HPDE6-E6E7 (cell line): ENCODE results near the gene TRIM31.
"Not testable (repeated sequence)": the region's sequence is repeated elsewhere in the genome, so short reads cannot be mapped to it uniquely, and the experiment has no call there.

Experiments
- DNase-seq: peaks from one replicate; pipeline ENCODE4 v3.0.0; 2011; ENCODE audit warnings: missing footprints; ENCODE audit errors: extremely low spot score

TRIM31 gene

DNA sequence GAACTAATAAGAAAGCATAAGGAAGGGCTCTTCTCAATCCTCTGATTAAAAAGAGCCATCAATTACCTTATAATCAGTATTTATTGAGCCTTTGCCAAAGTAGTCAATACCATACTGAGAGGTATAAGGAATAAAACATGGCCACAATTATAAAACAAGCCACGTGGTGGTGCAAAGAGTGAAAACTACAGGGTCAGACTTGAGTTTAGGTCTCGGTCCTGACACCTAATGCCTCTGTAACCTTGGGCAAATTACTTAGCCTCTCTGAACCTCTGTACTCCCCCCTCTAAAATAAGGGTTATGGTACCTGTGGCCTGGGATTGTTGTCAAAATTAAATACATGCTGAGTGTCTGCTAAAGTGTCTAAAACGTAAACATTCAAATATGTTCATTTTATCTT is 36.3 kb upstream of the TRIM31 start:
- no peak for DNase-seq

DNA sequence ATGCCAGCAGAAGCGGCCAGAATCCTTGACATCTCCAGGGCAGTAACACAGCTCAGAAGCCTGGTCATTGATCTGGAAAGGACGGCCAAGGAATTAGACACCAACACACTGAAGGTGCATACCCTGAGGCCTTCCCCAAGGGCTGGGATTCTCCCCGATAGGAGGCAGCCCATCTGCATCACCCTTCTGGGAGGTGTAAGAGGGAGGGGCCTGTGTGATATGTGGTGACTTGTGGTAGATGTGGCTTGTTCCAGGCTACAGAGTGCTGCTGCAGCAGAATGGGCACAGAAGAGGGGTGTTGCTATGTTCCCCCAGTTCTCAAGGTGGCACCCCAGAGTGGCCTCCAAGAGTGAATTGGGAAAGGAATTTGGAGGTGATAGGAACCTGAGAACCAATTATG is 34.2 kb upstream of the TRIM31 start:
- no peak for DNase-seq

DNA sequence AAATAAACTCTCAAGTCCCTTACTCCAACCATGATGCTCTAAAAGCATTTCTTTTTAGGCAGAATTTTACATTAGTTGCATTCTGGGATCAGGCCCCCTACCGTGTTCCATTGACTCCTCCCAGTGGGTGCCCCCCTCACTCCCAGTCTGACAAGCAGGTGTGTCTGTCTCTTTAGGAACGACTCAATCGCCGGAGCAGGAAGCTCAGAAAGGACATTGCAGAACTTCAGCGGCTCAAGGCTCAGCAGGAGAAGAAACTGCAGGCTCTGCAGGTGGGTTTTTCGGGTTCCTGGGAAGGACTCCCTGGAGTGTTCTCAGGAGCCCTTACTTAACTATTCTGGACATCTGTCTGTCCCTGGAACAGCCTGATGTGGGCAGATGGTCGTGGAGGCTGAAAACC is 32.9 kb upstream of the TRIM31 start:
- DNase-seq: no peak

DNA sequence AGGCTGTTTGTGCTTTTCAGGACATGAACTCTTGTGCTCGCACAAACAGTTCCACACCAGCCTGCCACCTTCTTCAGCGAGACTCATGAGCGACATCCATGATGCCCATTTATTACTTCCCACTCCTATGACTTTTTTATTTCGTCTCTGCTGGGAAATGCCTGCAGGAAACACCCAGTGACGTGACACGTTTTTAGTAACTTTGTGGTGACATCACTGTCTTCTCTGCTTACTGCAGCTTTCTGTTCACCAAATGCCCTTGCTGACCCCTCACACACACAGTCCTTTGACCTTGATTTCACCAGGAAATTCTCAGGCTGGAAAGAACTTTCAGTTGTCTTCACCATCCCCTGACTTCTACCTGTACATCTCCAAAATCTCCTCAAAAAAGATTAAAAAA is 31.9 kb upstream of the TRIM31 start:
- no peak for DNase-seq

DNA sequence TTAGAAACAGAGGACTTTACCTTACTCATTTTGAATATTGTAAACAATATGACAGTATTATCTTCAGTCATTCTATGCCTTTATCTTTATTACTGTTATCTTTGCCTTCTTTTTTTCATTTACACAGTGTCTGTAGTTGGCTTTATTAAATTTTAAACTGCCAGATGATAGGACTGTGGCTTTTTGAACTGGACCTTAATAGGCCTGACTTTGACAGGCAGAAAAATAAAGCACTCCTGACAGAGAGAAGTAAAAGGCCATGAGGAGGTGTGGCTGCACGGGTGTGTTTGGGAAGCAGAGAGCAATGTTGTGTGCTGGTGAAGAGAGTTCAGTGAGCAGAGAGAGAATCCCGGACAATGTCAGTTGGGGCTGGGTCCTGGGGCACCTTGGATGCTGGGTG is 30.9 kb upstream of the TRIM31 start:
- DNase-seq: no peak

DNA sequence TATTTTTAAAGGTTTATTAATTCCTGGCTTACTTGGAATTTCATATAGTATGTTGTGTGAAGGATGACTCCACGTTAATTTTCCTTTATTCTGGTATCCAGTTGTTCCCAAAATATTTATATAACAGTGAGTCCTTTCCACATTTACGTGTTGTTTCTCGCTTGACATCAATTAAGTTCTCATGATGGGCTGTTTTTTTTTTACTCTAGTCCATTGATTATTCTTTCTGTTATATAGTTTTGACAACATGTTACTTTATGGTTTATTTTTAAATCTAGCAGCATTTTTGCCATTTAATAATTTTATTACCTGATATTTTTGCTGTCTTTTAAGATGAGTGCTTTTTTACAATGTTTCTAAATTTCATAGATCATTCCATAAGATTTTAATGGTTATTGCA is 29.8 kb upstream of the TRIM31 start:
- no peak for DNase-seq

DNA sequence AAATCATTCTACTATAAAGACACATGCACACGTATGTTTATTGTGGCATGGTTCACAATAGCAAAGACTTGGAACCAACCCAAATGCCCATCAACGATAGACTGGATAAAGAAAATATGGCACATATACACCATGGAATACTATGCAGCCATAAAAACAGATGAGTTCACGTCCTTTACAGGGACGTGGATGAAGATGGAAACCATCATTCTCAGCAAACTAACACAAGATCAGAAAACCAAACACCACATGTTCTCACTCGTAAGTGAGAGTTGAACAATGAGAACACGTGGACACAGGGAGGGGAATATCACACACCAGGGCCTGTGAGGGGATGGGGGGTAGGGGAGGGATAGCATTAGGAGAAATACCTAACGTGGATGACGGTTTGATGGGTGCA is 27.4 kb upstream of the TRIM31 start:
- DNase-seq: not testable (repeated sequence)

DNA sequence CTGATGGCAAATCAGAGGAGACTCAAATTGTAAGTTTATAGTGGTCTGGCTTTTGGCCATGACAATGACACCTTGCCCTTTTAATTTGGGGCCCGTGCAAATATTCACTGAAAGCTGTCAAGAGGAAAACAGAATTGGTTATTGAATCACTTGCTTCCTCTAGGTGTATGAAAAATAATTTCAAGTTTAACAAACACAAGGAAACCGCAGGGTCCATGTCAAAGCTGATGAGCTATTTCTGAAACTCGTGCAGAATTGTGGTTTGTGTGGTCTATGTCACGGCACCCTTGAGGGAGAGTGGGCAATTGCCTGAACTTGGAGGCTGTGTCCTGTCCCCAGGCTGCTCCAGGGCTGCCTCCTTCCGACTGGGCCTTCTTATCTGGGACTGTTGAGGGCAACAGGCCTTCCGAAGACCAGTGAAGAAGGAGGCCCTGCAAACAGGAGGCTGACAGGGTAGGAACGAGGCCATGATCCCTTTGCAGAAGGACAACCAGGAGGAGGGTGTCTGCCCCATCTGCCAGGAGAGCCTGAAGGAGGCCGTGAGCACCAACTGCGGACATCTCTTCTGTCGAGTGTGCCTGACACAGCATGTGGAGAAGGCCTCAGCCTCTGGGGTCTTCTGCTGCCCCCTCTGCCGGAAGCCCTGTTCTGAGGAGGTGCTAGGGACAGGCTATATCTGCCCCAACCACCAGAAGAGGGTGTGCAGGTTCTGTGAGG is 23.8 kb upstream of the TRIM31 start:
- DNase-seq: no peak

DNA sequence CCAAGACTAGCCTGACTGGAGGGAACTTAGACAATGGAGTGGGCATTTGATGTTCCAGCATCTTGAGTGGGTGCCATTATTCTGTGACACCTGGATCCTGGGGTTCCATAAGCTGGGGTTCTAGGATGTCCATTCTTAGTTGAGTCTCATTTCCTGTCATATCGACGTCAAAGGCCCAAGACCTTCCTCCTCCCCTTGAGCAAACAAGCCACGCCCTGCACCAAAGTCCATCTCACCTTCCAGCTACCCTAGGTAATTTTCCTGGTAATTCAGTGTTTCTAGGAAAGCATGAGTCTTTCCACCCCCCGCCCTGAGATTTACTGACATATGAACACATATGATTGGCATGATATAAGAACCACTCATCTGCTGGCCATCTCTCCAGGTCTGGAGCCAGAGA is 22.9 kb upstream of the TRIM31 start, which contains the start of gene TRIM40:
TSS of gene TRIM40 (plus strand) at position 384 of the 400 bp plus-strand sequence. CDS start 897 bp downstream, outside the sequence.
- DNase-seq: no peak

DNA sequence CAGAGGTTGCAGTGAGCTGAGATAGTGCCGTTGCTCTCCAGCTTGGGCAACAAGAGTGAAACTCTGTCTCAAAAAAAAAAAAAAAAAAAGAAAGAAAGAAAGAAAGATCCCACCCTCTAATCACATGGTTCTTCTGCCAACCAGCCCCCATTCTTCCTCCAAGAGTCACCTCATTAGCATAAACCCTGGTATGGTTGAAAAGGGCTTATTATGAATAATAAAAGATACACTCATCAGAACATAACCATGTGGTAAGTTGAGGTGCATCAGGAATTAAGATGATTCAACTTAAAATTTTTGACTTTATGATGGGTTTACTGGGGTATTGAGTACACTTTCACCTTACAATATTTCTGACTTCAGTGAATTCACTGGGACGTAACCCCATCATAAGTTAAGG is 22.3 kb upstream of the TRIM31 start:
- no peak for DNase-seq

DNA sequence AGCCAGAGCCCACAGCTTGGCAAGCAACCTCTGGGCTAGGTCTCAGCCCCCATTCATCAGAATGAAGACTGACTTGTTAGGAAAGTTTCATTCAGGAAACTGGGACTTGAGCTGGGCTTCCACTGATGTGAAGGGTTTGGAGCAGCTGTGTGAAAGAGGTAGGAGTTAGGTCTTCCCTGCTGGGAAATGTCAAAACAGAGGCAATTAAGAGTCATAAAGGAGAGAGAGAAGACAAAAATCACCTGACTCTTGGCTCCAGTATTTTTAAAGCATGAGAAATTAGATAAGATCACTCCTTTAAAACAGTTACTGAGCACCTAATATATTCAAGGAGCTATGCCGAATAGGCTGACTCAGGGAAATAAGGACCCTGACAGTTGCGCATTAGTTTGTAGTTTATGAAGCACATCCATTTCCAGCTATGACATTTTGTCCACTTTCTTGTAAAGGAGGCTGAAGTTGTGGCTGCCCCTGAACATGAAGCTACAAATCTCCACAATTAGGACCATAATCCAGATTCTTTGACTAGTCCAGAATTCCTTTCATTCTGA is 19.1 kb upstream of the TRIM31 start:
- DNase-seq: no peak

DNA sequence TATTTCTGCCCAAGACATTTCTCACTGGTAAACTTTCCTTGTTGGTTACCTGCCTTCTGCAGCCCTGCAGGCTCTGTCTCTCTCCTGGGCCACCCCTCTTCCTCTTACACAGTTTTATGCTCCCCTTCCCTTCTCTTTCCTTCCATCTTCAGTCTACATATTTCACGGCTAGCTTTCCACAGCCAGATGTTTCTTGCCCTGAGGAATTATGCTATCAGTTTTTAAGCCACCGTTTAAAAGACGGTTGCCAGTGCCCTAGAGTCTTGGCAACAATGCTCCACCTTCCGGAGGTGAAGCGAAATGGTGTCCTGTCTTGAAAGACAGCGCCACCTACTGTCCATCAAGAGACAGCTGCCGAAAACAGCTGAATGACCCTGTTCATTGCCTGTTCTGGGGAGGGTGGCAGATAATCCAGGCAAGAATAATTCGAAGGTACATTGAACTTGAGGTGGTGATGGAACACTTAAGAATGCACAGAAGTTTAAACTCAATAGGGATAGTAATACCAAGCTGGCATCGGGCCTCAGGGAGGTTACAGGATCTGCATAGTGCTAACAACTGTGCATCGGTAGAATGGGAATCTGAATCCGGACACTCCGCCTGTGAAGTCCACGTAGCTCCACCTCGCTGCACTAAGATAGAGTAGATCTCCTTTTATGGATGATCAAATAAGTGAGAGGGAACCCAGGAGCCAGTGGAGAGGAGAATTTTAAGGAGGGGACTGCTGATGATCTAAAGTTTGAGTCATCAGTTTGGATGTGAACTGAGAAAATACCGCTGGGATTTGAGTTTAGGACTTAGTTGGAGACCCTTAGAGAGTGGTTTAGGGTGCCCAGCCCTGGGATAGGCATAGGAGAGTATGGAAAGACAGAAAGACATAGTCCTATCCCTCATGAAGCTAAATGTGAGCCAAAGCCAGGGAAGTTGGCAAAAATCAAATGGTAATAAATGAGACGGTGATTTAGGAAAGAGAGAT is 18.3 kb upstream of the TRIM31 start:
- peak; percentile 90 for DNase-seq

DNA sequence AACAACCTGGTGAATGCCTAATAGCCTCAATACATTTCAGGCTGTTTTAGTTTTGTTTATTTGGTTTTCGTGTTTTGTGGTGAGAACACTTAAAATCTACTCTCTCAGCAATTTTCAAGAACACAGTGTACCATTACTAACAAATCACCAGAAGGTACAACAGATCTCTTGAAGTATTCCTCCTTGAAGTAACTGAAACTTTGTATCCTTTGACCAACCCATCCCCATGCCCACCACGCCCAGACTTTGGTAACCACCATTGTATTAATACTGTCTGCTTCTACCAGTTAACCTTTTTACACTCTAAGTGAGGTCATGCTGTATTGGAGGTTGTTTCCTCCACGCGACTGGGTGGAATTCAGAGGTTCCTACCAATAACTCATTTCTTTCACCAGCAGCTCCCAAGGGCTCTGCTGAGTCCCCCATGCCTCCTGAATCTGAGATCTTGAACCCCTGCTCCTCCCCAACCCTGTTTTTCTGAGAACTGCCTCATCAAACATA is 17.3 kb upstream of the TRIM31 start:
- no peak for DNase-seq

DNA sequence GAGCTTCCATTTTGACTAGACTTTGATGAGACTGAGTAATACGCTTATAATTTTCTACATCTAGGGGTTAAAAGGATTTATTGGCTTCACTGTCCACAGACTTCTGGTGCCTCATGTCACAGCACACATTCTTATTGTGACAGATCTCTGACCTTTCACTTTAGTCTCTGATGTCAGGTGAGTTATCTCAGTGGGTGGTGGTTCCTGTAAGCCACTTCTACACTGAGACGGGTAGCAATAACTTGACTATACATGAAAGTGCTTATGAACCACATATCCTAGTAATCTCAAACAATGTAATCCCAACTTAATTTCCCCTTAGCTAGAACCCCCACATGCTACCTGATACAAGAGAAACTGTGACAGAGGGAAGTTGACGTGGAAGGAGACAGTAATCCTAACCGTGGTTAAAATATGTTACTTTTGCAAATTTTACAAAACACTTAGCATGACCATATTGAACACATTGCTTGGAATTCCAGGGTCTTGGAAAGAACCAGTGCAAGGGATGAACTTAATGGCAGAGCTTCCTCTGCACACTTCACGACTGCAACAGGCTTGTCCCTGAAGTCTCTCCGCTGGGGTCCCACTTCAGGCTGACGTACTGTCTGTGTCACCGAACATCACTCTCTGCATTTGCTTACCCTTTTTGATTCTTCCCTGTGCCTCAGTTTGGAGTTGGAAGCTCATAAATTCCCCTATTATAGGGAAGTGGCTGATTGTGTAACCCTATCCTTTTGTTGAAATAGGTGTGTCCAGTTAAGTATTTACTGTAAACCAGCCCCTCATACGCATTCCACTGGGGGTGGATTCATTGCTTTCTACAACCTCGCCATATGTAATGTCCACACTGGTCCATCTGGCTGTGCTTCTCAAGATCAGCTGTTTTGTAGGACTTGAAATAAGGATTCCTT is 16.6 kb upstream of the TRIM31 start:
- no peak for DNase-seq

DNA sequence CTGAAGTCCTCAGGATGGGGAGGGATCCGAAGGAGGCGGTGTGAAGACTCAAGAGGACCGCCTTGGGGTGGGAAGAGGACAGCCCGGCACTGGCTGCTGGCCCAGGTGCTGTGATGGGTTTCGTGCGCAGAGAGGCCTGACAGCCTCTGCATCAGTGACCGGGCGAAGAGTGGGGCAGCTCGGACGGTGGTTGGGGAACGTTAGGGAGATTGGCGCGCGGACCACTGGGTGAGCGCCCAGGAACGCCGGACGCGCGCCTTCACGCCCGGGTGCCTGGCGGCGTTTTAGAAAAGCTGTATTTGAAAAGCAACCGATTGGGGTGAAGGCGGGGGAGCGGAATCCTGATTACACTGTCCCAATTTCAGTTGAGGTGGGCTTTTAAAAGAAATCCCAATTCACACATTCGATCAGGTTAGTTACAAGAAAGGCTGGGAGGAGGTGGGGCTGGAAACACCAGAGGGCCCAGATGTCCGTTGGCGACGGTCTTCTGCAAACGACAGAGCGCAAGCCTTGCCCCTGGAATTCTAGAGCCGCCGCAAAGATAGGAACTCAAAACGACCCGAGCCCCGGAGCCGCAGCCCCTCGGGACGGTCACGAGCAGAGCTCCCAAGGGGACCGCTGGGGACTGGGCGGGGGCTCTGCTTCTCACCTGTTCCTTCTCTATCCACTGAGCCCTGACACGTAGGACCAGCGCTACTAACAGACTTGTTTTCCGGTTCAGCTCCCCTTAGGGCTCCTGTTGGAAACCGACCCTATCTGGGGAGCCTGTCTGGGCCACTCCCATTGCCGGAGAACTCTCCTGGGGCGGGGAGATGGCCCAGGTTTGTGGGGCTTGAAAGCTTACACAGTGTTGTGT is 14.6 kb upstream of the TRIM31 start:
- DNase-seq: no peak

DNA sequence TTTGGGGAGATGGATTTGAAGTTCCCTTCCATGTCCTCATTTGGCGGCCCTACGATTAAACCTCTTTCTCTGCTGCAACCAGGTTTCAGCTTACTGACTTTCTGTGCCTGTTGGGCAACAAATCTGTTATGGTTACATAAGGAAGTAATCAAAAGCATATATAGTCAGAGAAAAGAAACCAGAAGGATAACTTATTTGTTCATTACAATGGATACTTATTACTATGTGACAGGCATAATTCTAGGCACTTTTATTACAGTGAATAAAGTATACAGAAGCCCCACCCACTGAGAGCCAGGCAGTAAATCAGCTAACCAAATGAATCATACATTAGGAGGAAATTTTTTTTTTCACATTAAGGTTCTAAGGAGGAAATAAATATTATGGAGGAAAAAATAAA is 9.6 kb upstream of the TRIM31 start:
- no peak for DNase-seq

DNA sequence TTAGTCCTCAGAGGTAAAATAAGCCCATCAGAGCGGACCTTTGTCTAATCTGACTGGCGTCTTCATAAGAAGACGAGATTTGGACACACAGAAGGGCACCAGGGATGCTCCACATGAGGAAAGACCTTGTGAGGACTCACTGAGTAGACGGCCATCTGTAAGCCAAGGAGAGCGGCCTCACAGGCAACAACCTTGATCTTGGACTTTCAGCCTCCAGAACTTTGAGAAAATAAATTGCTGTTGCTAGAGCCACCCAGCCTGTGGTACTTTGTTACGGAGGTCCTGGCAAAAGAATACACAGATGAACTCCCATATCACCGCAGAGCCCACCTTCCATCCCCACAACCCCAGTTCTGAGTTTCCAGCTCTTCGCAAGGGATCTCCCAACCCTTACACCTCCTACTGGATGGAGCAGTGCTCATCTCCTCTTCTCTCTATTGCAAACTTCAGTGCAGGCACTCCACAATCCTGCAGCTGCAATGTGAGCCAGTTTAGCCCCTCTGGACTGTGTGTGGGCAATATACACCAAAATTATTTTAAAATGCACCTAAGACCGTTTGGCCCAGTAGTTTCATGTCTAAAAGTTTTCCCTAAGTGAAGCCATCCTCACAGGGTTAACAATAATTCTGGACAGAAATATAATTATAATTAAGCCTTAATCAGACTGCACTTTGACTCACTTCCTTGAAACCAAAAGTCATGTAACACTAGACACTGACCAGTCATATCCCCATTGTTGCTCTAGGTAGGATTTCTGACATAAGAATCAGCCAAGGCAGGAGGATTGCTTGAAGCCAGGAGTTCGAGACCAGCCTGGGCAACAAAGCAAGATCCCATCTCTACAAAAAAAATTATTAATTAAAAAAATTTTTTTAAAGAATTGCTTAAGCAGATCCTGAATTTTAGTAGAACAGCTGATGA is 8.8 kb upstream of the TRIM31 start:
- no peak for DNase-seq

DNA sequence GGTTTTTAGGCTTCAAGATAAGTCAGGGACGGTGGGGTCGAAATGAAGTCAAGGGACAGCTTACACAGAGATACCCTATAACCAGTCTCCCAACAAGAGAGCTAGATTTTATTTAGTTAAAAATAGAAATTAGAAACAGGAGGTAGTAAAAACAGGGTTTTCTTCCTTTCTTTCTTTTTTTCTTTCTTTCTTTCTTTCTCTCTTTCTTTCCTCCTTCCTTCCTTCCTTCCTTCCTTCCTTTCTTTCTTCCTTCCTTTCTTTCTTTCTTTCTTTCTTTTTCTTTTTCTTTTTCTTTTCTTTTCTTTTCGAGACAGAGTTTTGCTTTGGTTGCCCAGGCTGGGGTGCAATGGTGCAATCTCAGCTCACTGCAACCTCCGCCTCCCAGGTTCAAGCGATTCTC is 5.8 kb upstream of the TRIM31 start:
- DNase-seq: not testable (repeated sequence)

DNA sequence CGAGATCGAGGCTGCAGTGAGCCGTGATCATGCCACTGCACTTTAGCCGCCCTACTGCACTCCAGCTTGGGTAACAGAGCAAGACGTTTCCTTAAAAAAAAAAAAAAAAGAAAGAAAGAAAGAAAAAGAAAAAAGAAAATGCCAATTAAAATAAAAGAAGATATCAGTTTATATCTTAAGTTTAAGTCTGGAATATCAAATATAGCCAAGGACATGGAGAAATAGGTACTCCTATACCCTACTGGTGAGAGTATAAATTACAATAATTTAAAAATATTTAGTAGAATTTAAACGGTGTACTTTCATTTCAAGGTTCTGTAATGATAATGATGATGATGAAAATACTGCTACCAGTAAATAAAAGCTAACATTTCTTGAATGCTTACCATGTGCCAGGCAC is 3.8 kb upstream of the TRIM31 start:
- no peak for DNase-seq
